ENCODE data around the gene CCDC144A. TPM values are rescaled to one million over a fixed set of nuclear protein-coding genes. Genes with fewer than 3 reads are reported as not detected.
"Not testable (repeated sequence)": the region's sequence is repeated elsewhere in the genome, so short reads cannot be mapped to it uniquely, and the experiment has no call there.

The CCDC144A gene, protein sequence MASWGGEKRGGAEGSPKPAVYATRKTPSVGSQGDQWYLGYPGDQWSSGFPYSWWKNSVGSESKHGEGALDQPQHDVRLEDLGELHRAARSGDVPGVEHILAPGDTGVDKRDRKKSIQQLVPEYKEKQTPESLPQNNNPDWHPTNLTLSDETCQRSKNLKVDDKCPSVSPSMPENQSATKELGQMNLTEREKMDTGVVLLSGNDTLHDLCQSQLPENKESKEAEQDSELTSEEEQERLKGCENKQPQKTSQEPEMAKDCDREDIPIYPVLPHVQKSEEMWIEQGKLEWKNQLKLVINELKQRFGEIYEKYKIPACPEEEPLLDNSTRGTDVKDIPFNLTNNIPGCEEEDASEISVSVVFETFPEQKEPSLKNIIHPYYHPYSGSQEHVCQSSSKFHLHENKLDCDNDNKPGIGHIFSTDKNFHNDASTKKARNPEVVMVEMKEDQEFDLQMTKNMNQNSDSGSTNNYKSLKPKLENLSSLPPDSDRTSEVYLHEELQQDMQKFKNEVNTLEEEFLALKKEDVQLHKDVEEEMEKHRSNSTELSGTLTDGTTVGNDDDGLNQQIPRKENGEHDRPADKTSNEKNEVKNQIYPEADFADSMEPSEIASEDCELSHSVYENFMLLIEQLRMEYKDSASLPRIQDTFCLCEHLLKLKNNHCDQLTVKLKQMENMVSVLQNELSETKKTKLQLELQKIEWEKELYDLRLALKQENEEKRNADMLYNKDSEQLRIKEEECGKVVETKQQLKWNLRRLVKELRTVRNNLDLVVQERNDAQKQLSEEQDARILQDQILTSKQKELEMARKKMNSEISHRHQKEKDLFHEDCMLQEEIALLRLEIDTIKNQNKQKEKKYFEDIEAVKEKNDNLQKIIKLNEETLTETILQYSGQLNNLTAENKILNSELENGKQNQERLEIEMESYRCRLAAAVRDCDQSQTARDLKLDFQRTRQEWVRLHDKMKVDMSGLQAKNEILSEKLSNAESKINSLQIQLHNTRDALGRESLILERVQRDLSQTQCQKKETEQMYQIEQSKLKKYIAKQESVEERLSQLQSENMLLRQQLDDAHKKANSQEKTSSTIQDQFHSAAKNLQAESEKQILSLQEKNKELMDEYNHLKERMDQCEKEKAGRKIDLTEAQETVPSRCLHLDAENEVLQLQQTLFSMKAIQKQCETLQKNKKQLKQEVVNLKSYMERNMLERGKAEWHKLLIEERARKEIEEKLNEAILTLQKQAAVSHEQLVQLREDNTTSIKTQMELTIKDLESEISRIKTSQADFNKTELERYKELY (N-terminal part only)
- total RNA-seq = 10 to 100 TPM in 1 of 6 donors, 1 to 10 TPM in 5; 1.1 to 16.9 (median 7.6) TPM

DNA sequence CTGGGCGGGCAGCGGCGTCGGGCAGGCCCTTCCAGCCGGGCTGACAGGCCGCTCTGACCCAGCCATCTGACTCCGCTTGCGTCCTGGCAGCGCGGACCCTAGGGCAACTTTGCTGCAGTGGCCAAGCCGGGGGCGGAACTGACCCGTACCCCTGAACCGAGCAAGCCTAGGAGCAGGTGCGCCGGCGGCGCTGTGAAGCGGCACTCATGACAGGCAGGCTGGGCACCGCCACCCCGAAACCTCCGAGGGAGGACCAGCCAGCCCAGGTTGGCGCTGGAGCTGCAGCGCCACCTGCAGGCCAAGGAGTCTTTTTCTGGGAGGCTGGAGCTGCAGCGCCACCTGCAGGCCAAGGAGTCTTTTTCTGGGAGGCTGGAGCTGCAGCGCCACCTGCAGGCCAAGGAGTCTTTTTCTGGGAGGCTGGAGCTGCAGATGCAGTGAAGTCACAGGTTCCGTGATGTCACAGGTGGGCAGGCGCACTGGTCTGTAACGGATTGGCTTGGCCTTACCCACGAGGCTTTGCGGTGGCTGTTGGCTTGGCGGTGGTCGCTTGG is at the start of gene CCDC144A:
TSS of gene CCDC144A (plus strand) at position 511 of the 551 bp plus-strand sequence. CDS start 160 bp downstream, outside the sequence.
- TF ChIP-seq, protein P1, sequence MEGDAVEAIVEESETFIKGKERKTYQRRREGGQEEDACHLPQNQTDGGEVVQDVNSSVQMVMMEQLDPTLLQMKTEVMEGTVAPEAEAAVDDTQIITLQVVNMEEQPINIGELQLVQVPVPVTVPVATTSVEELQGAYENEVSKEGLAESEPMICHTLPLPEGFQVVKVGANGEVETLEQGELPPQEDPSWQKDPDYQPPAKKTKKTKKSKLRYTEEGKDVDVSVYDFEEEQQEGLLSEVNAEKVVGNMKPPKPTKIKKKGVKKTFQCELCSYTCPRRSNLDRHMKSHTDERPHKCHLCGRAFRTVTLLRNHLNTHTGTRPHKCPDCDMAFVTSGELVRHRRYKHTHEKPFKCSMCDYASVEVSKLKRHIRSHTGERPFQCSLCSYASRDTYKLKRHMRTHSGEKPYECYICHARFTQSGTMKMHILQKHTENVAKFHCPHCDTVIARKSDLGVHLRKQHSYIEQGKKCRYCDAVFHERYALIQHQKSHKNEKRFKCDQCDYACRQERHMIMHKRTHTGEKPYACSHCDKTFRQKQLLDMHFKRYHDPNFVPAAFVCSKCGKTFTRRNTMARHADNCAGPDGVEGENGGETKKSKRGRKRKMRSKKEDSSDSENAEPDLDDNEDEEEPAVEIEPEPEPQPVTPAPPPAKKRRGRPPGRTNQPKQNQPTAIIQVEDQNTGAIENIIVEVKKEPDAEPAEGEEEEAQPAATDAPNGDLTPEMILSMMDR (IDR thresholded peaks at IDR 0.05) = peak; percentile 28 to 97 (median 67)
- H3K9me3 ChIP-seq, H3K4me1 ChIP-seq, H3K27me3 ChIP-seq, H3K27ac ChIP-seq, H3K36me3 ChIP-seq: not testable (repeated sequence)
- WGBS, 2 donors = 35 to 48% methylated on average over 8 to 9 of the region's 33 CpGs
- peak; percentile 54 to 62 for ATAC-seq (ENCODE audit: low FRiP score in 2 of 2)
- peak within 1 kb of the TSS in 1 of 4 donors; percentile 41 for H3K4me3 ChIP-seq
- DNase-seq = peak; percentile 58 to 78

DNA sequence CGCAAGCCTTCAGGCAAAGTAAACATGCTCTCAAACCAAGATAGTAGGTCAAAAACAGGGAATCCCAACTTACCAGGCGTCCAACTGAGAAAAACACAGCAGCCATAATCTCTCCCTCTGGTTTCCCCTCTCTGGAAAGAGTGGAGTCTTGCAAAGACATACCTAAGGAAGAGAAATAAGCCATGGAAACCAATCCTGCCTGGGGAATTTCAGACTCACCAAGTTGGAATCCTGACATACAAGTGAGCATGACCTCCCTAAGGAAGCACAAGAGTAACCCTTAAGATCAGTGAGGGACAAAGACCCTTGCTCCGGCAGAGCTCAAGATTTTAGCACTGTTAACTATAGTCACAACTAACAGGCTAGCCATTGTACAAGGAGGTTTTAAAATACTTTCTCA is 40.5 kb upstream of the CCDC144A start:
- Histone ChIP-seq H3K4me1 (peaks cover 10 to 12% (median 11%) of the 10 kb centered on the region in 4 donors), H3K27ac (no peak overlapping the region), H3K4me3 (no peak overlapping the region), H3K9me3 (no peaks in the 10 kb centered on the region), H3K27me3 (no peaks in the 10 kb centered on the region), H3K36me3 (peaks cover 0 to 18% (median 0%) of the 10 kb centered on the region in 4 donors)
- no peak for DNase-seq
- TF ChIP-seq POLR2AphosphoS5 (IDR thresholded peaks at IDR 0.05) = no peak
- TF ChIP-seq EP300 (IDR thresholded peaks at IDR 0.05) = no peak
- no peak for TF ChIP-seq POLR2A (IDR thresholded peaks at IDR 0.05)
- TF ChIP-seq, protein P1 (IDR thresholded peaks at IDR 0.05) = no peak
- ATAC-seq (ENCODE audit: low FRiP score in 2 of 2) = no peak
- WGBS, 2 donors = 92 to 93% methylated on average over 3 of the region's 3 CpGs

DNA sequence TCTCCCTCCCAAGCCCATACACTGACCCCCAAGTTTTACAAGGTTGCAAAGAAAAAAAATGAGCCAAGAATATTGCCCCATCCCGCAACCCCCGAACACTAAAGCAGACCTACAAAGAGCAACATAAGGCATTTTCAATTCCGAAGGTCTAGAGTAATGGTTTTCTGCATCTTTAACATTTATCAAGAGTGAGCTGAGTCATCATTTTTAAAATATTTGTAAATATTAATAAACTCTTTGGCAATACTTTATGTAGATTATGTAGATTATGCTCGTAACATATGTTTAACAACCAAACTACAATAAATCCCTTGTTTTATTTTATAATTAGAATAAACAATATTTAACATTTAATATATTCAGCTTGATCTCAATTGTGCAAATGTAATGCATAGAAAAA is 37.8 kb upstream of the CCDC144A start:
- Histone ChIP-seq H3K27ac (peak overlapping the region in 2 of 4 donors; percentile 93), H3K9me3 (no peaks in the 10 kb centered on the region), H3K4me1 (peaks cover 10 to 12% (median 11%) of the 10 kb centered on the region in 4 donors), H3K27me3 (no peaks in the 10 kb centered on the region), H3K4me3 (no peak overlapping the region), H3K36me3 (peaks cover 0 to 8% (median 0%) of the 10 kb centered on the region in 4 donors)
- no peak for DNase-seq
- 93 to 94% methylated on average over 4 of the region's 4 CpGs for WGBS, 2 donors
- TF ChIP-seq POLR2AphosphoS5 (IDR thresholded peaks at IDR 0.05) (no peak), EP300 (IDR thresholded peaks at IDR 0.05) (no peak), POLR2A (IDR thresholded peaks at IDR 0.05) (no peak)
- TF ChIP-seq, protein P1 (IDR thresholded peaks at IDR 0.05) = no peak
- ATAC-seq (ENCODE audit: low FRiP score in 2 of 2) = no peak

DNA sequence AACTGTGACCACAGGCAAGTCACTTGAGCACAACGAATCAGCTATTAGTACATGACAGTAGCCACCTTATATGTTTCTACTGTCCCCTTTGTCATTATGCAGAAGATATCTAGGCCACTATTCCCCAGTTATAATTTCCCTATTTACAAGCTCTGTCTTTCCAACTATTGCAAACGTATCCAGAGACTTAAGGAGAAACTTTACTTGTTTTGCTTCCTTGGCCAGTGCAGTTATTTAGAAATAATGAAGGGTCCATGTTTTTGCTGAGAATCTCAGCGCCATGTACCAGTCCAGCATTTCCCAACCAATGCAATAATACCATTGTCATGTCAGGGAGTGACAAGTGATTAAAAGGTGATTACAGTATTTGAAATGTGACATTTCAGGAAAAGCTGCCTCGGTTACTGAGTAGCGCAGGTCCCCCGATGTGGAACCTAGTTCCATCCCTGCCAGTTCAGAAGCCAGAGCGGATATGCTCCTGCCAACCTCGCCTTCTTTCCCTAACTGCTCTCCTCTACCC is 37.1 kb upstream of the CCDC144A start:
- peak overlapping the region; percentile 53 to 73 (median 68) for H3K4me3 ChIP-seq
- no peak for TF ChIP-seq POLR2AphosphoS5 (IDR thresholded peaks at IDR 0.05)
- no peak for TF ChIP-seq POLR2A (IDR thresholded peaks at IDR 0.05)
- TF ChIP-seq EP300 (IDR thresholded peaks at IDR 0.05) = no peak
- TF ChIP-seq, protein P1 (IDR thresholded peaks at IDR 0.05) = no peak
- H3K27me3 ChIP-seq = no peaks in the 10 kb centered on the region
- H3K9me3 ChIP-seq = no peaks in the 10 kb centered on the region
- peak overlapping the region; percentile 87 to 95 (median 93) for H3K27ac ChIP-seq
- peaks cover 10 to 12% (median 11%) of the 10 kb centered on the region in 4 donors for H3K4me1 ChIP-seq
- DNase-seq (no peak), ATAC-seq (ENCODE audit: low FRiP score in 2 of 2) (no peak)
- WGBS, 2 donors = 8 to 10% methylated on average over 8 of the region's 8 CpGs
- peaks cover 0 to 8% (median 0%) of the 10 kb centered on the region in 4 donors for H3K36me3 ChIP-seq
